Left ventricle myocardium inferior (tissue), 1 donor: ENCODE results near the gene PISD. TPM values are rescaled to one million over a fixed set of nuclear protein-coding genes. Genes with fewer than 3 reads are reported as not detected.
A peak's percentile ranks its signal among the peaks of the same experiment; 100 is the strongest.

Experiments
- DNase-seq: peaks from one replicate; pipeline ENCODE4 v3.0.0-alpha.2; 2020
- H3K27ac ChIP-seq: fragments of 200-600 bp; replicated peaks from 2 replicates; pipeline ENCODE4 v1.8.0; 2021
- H3K27me3 ChIP-seq: fragments of 200-600 bp; 2 replicates; pipeline ENCODE4 v1.8.0; 2021; ENCODE audit warnings: low read depth
- H3K36me3 ChIP-seq: fragments of 200-600 bp; 2 replicates; pipeline ENCODE4 v1.8.0; 2021
- H3K4me1 ChIP-seq: fragments of 200-600 bp; 2 replicates; pipeline ENCODE4 v1.8.0; 2021
- H3K4me3 ChIP-seq: fragments of 200-600 bp; 2 replicates; pipeline ENCODE4 v1.8.0; 2021; ENCODE audit warnings: mild to moderate bottlenecking, moderate library complexity
- H3K9me3 ChIP-seq: fragments of 200-600 bp; replicated peaks from 2 replicates; pipeline ENCODE4 v1.8.0; 2021
- intact Hi-C: fragments of 100-400 bp; cut with micrococcal nuclease; formaldehyde crosslinking; loops from one replicate; pipeline ENCODE4 v1.11.0; 2022
- total RNA-seq: library from RNA; stranded (reverse); fragmentation: NEBNext Ultra II Directional; extraction: Animal tissue kit (Norgen Biotek cat#: 25700); gene quantifications from one replicate; pipeline ENCODE4 v1.2.1, GENCODE V29; 2021
- TF ChIP-seq, protein P1 (sequence below): fragments of 200-600 bp; IDR thresholded peaks from 2 replicates; pipeline ENCODE4 v1.8.0; 2021; ENCODE audit warnings: antibody characterized with exemption, mild to moderate bottlenecking, borderline replicate concordance
- donor health status: DM: no; HTN: yes; CAD: no; lungs with severe emphysema.

The PISD gene
- total RNA-seq, 1 donor from 2014 or later: 18.1 TPM

DNA sequence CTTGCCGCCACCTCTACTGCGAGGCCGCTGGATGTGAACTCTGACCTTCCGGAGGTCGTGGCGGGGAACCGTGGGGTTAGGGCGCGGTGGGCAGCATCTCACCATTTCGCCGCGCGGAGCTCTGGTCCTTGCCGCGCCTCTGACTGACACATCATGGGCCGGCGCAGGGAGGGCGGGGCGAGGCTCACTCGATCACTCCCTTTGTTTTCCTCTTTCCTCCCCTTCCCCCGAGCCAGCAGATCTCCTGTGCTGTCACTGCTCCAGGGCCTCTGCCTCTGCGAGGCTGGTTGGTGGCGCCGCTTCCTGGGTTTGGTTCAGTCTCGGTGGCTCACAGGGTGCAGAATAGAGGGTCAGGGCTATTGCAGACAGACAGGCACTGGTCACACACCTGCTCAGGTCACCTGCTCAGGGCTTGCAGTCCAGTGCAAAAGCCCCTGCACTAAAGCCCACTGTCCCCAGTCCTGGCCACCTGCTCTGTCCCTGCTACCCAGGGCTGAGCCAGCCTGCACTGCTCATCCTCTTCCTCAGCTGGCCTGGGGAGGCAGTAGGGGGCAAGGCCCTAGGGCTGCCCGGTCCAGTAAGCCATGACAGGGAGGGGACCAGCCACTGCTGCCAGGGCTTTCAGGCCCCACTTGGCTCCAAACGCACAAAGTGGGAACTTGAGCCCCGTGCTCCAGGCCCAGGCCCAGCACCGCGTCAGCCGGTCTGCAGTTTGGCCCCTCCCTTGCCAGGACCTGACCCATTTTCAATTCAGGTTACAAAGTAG is 36.2 kb downstream of the PISD start:
- Histone ChIP-seq H3K27ac (peak overlapping the region; percentile 59), H3K36me3 (peaks cover 9% of the 10 kb centered on the region), H3K9me3 (no peaks in the 10 kb centered on the region), H3K27me3 (no peaks in the 10 kb centered on the region), H3K4me3 (peak overlapping the region; percentile 24), H3K4me1 (peaks cover 60% of the 10 kb centered on the region)
- TF ChIP-seq, protein P1, sequence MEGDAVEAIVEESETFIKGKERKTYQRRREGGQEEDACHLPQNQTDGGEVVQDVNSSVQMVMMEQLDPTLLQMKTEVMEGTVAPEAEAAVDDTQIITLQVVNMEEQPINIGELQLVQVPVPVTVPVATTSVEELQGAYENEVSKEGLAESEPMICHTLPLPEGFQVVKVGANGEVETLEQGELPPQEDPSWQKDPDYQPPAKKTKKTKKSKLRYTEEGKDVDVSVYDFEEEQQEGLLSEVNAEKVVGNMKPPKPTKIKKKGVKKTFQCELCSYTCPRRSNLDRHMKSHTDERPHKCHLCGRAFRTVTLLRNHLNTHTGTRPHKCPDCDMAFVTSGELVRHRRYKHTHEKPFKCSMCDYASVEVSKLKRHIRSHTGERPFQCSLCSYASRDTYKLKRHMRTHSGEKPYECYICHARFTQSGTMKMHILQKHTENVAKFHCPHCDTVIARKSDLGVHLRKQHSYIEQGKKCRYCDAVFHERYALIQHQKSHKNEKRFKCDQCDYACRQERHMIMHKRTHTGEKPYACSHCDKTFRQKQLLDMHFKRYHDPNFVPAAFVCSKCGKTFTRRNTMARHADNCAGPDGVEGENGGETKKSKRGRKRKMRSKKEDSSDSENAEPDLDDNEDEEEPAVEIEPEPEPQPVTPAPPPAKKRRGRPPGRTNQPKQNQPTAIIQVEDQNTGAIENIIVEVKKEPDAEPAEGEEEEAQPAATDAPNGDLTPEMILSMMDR: no peak
- intact Hi-C loops: no loop called here
- DNase-seq: peak; percentile 37

DNA sequence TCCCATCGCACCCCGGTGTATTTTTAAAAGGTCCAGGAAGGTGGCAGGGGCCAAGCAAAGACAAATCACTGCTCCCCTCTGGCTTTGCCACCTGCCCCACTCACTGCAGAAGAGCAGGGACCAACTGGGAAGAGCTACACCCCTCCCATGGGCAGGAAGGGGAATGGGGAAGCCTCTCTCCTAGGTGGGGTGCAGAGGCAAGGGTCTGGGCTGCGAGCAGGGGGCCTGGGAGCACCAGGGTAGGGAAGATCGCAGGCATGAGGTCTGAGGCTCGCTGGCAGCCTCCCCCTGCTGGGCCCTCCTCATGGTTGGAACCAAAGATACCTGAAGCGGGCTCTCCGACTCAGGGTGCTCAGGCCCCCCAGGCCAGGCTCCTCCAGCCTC is 36.8 kb downstream of the PISD start:
- no peak for DNase-seq
- TF ChIP-seq, protein P1: no peak
- Histone ChIP-seq H3K4me3 (peak overlapping the region; percentile 24), H3K4me1 (peaks cover 54% of the 10 kb centered on the region), H3K27me3 (no peaks in the 10 kb centered on the region), H3K9me3 (no peaks in the 10 kb centered on the region), H3K27ac (peak overlapping the region; percentile 59), H3K36me3 (peaks cover 15% of the 10 kb centered on the region)
- intact Hi-C loops: no loop called here

DNA sequence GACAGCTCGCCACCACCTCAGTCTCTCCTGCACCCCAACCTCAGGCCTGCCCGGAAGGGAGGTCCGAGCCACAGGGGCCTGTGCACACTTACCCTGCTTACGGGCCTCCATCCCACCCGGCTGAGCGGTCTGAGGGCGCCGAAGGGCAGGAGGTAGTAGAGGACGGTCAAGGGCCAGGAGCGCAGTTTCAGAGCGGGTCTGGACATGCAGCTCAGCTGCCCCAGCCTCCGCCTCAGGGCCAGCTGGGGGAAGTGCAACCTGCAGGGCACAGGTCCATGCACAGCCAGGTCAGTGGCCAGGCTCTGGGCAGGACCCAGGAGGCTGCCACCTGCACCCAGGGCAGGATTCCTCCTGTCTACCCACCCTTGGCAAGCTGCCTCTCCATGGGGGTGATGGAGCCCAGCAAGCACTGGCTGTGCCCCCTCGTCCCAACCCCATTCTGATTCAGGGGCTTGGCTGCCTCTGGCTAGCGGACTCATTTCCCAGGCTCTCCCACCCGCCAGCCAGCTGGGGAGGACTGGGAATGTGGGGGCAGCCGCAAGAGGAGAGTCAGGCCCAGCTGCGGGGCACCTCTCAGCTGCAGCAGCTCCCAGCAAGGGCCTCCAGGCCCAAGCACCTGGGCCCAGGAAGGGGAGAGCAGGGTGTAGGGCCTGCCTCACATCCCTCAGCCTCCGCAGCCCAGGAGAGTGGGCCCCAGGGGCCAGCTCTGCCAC is 38.3 kb downstream of the PISD start:
- Histone ChIP-seq H3K9me3 (no peaks in the 10 kb centered on the region), H3K4me3 (no peak overlapping the region), H3K4me1 (peaks cover 40% of the 10 kb centered on the region), H3K27me3 (no peaks in the 10 kb centered on the region), H3K27ac (no peak overlapping the region), H3K36me3 (peaks cover 30% of the 10 kb centered on the region)
- TF ChIP-seq, protein P1: no peak
- intact Hi-C loops: no loop called here
- DNase-seq: no peak

DNA sequence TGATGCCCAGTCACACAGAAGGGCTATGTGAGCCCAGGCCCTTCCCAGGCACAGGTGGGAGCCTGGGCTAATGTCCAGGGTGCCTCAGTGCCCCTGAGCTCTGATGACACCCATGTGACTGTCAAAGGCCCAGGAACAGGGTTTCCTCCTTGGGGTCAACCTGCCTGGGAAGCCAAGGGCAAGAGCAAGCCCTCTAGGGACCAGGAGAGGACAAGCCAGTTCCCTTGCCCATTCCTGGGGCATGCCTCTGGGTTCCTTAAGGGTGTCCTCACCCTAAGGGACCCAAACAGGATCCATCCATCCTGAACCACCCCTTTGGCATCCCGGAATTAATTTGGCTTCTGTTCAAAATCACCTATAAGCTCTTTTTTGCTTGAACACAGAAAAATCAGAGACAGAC is 39.0 kb downstream of the PISD start:
- H3K27me3 ChIP-seq: no peaks in the 10 kb centered on the region
- no peak overlapping the region for H3K27ac ChIP-seq
- DNase-seq: no peak
- intact Hi-C loops: no loop called here
- peaks cover 37% of the 10 kb centered on the region for H3K36me3 ChIP-seq
- H3K9me3 ChIP-seq: no peaks in the 10 kb centered on the region
- TF ChIP-seq, protein P1: no peak
- H3K4me3 ChIP-seq: no peak overlapping the region
- peaks cover 33% of the 10 kb centered on the region for H3K4me1 ChIP-seq

DNA sequence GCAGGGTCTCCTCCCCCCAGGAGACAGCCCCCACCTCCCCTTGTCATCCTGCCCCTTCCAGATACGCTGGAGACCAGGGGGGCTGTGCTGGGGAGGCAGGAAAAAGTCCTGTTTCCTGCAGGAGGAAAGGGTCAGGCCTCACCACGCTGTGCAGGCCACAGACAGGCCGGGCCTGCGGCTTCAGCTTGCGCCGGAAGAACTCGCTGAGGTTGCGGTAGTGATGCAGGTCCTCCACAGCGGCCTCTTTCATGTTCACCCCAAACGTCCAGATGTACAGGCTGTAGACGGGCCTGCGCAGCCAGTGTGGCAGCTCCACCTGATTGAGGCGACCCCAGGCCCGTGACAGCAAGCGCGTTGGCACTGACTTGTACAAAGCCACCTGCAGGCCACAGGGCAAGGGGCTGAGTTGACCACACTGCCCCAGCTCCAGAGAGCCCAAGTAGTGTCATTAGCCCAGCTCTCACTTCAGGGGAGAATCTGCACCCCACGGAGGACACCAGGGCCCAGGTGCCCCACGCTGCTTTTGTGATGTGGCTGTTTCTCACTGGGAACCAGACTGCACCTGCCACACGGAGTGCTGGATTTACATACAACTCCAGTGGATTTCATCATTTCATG is 40.4 kb downstream of the PISD start:
- Histone ChIP-seq H3K27me3 (no peaks in the 10 kb centered on the region), H3K36me3 (peaks cover 43% of the 10 kb centered on the region), H3K4me3 (no peak overlapping the region), H3K4me1 (peaks cover 19% of the 10 kb centered on the region), H3K27ac (no peak overlapping the region), H3K9me3 (no peaks in the 10 kb centered on the region)
- no peak for DNase-seq
- TF ChIP-seq, protein P1: no peak
- intact Hi-C loops: no loop called here
